HEK293 (cell line): ENCODE results near the gene ANKRD39.

ENCODE experiments used
- BCL11B ChIP-seq: fragments of 450-650 bp; formaldehyde crosslinking; IDR thresholded peaks from 2 replicates; pipeline ENCODE4 v1.5.1; 2016; ENCODE audit warnings: low read depth, missing biosample characterization, missing genetic modification characterization
- GLI4 ChIP-seq: fragments of 450-650 bp; formaldehyde crosslinking; IDR thresholded peaks from 2 replicates; pipeline ENCODE4 v1.5.1; 2016; ENCODE audit warnings: missing biosample characterization, missing genetic modification characterization
- KLF7 ChIP-seq: fragments of 450-650 bp; formaldehyde crosslinking; IDR thresholded peaks from 2 replicates; pipeline ENCODE4 v1.5.1; 2016; ENCODE audit warnings: missing biosample characterization, missing genetic modification characterization, borderline replicate concordance
- MYNN ChIP-seq: fragments of 450-650 bp; formaldehyde crosslinking; IDR thresholded peaks from 2 replicates; pipeline ENCODE4 v1.5.1; 2016; ENCODE audit warnings: missing biosample characterization, missing genetic modification characterization, borderline replicate concordance
- SALL2 ChIP-seq: fragments of 450-650 bp; formaldehyde crosslinking; IDR thresholded peaks from 2 replicates; pipeline ENCODE4 v1.5.0; 2017; ENCODE audit warnings: missing biosample characterization, mild to moderate bottlenecking, missing genetic modification characterization, borderline replicate concordance
- YY1 ChIP-seq: fragments of 450-650 bp; formaldehyde crosslinking; IDR thresholded peaks from 2 replicates; pipeline ENCODE4 v1.5.1; 2018; ENCODE audit warnings: missing biosample characterization, missing genetic modification characterization
- ZBTB20 ChIP-seq: fragments of 450-650 bp; formaldehyde crosslinking; IDR thresholded peaks from 2 replicates; pipeline ENCODE4 v1.5.1; 2016; ENCODE audit warnings: missing biosample characterization, missing genetic modification characterization
- ZNF19 ChIP-seq: fragments of 450-650 bp; formaldehyde crosslinking; IDR thresholded peaks from 2 replicates; pipeline ENCODE4; 2016; ENCODE audit warnings: missing biosample characterization, missing genetic modification characterization, low read depth
- ZNF24 ChIP-seq: fragments of 450-650 bp; formaldehyde crosslinking; IDR thresholded peaks from 2 replicates; pipeline ENCODE4 v1.5.1; 2016; ENCODE audit warnings: missing biosample characterization, missing genetic modification characterization
- ZNF416 ChIP-seq: fragments of 450-650 bp; formaldehyde crosslinking; IDR thresholded peaks from 2 replicates; pipeline ENCODE4 v1.5.1; 2016; ENCODE audit warnings: missing biosample characterization, missing genetic modification characterization
- ZNF514 ChIP-seq: fragments of 450-650 bp; formaldehyde crosslinking; IDR thresholded peaks from 2 replicates; pipeline ENCODE4 v1.5.1; 2016; ENCODE audit warnings: missing biosample characterization, missing genetic modification characterization
- ZNF529 ChIP-seq: fragments of 450-650 bp; formaldehyde crosslinking; IDR thresholded peaks from 2 replicates; pipeline ENCODE4 v1.5.1; 2017; ENCODE audit warnings: missing genetic modification characterization, missing biosample characterization; ENCODE audit not compliant: insufficient replicate concordance
- ZNF596 ChIP-seq: fragments of 450-650 bp; IDR thresholded peaks from 2 replicates; pipeline ENCODE4 v1.5.0; 2018; ENCODE audit warnings: missing biosample characterization, mild to moderate bottlenecking, missing genetic modification characterization, moderate library complexity
- ZNF747 ChIP-seq: fragments of 450-650 bp; formaldehyde crosslinking; IDR thresholded peaks from 2 replicates; pipeline ENCODE4 v1.5.1; 2016; ENCODE audit warnings: missing biosample characterization, missing genetic modification characterization
- ZNF768 ChIP-seq: fragments of 450-650 bp; formaldehyde crosslinking; IDR thresholded peaks from 2 replicates; pipeline ENCODE4 v1.5.1; 2018; ENCODE audit warnings: missing biosample characterization, mild to moderate bottlenecking, missing genetic modification characterization
- ZNF792 ChIP-seq: fragments of 450-650 bp; formaldehyde crosslinking; IDR thresholded peaks from 2 replicates; pipeline ENCODE4 v1.5.1; 2016; ENCODE audit warnings: missing biosample characterization, missing genetic modification characterization
- TF ChIP-seq, protein P1 (sequence below): fragments of 450-650 bp; formaldehyde crosslinking; IDR thresholded peaks from 2 replicates; pipeline ENCODE4 v1.5.1; 2016; ENCODE audit warnings: missing biosample characterization, missing genetic modification characterization
- TF ChIP-seq, protein P2 (sequence below): IDR thresholded peaks from 2 replicates; pipeline ENCODE4 v1.6.1; 2011; ENCODE audit warnings: mild to moderate bottlenecking, low read depth, low read length, borderline replicate concordance
- TF ChIP-seq, protein P3 (sequence below): fragments of 450-650 bp; formaldehyde crosslinking; IDR thresholded peaks from 2 replicates; pipeline ENCODE4 v1.5.1; 2016; ENCODE audit warnings: missing biosample characterization, missing genetic modification characterization
- TF ChIP-seq, protein P4 (sequence below): fragments of 450-650 bp; formaldehyde crosslinking; IDR thresholded peaks from 2 replicates; pipeline ENCODE4 v1.5.1; 2016; ENCODE audit warnings: missing biosample characterization, missing genetic modification characterization
- TF ChIP-seq, protein P5 (sequence below): fragments of 450-650 bp; formaldehyde crosslinking; IDR thresholded peaks from 2 replicates; pipeline ENCODE4 v1.5.1; 2016; ENCODE audit warnings: missing biosample characterization, missing genetic modification characterization, low read depth
- TF ChIP-seq, protein P6 (sequence below): fragments of 450-650 bp; formaldehyde crosslinking; IDR thresholded peaks from 2 replicates; pipeline ENCODE4 v1.5.1; 2016; ENCODE audit warnings: missing biosample characterization, missing genetic modification characterization
- TF ChIP-seq, protein P7 (sequence below): fragments of 450-650 bp; formaldehyde crosslinking; IDR thresholded peaks from 2 replicates; pipeline ENCODE4 v1.5.1; 2016; ENCODE audit warnings: missing biosample characterization, missing genetic modification characterization

The ANKRD39 gene

DNA sequence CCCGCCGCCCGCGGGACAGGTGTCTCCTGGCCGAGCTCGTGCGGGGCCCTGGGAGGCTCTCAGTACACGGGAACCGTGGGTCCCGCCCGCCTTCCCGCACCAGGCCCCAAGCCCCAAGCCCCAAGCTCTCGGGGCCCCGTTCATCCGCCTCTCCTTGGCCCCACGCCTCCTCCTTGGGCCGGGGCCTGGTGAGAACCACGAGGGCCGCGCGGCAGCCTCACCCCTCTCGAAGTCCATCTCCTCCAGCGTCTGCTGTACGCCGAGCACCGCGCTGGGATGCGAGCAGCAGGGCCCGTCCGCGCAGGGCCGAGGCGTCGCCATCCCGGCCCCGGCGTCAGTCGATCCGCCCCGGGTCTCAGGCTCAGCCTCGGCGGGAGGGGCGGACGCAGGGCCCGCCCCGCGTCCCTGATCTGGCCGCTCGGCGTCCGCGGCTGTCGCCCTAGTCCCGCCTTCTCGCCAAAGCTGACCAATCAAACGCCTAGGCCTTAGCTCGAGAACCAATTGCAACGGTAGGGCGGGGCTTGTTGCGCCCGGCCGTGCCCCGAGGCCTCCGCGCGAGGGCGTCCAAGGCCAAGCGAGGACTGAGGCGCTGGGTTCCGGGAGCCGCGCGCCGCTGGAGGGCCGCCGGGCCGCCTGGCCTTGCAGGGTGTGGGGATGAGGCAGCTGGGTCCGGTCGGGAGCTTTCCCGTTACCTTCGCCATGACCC is at the start of gene ANKRD39 (continued):
- TF ChIP-seq ZNF19 (no peak), ZNF596 (tag by site-specific recombination) (no peak), KLF7 (no peak), ZNF514 (tag by site-specific recombination) (no peak), ZNF529 (tag by site-specific recombination) (no peak), GLI4 (tag by site-specific recombination) (no peak), YY1 (tag by site-specific recombination) (peak; percentile 46), ZNF792 (tag by site-specific recombination) (0 out of 2 replicates have a peak, but pooled peaks have one; percentile 51), ZNF416 (tag by site-specific recombination) (no peak), ZNF747 (tag by site-specific recombination) (no peak), ZBTB20 (tag by site-specific recombination) (peak; percentile 94), SALL2 (tag by site-specific recombination) (no peak), ZNF24 (tag by site-specific recombination) (no peak), MYNN (tag by site-specific recombination) (no peak), BCL11B (tag by site-specific recombination) (no peak), ZNF768 (no peak)
- TF ChIP-seq, protein P1, sequence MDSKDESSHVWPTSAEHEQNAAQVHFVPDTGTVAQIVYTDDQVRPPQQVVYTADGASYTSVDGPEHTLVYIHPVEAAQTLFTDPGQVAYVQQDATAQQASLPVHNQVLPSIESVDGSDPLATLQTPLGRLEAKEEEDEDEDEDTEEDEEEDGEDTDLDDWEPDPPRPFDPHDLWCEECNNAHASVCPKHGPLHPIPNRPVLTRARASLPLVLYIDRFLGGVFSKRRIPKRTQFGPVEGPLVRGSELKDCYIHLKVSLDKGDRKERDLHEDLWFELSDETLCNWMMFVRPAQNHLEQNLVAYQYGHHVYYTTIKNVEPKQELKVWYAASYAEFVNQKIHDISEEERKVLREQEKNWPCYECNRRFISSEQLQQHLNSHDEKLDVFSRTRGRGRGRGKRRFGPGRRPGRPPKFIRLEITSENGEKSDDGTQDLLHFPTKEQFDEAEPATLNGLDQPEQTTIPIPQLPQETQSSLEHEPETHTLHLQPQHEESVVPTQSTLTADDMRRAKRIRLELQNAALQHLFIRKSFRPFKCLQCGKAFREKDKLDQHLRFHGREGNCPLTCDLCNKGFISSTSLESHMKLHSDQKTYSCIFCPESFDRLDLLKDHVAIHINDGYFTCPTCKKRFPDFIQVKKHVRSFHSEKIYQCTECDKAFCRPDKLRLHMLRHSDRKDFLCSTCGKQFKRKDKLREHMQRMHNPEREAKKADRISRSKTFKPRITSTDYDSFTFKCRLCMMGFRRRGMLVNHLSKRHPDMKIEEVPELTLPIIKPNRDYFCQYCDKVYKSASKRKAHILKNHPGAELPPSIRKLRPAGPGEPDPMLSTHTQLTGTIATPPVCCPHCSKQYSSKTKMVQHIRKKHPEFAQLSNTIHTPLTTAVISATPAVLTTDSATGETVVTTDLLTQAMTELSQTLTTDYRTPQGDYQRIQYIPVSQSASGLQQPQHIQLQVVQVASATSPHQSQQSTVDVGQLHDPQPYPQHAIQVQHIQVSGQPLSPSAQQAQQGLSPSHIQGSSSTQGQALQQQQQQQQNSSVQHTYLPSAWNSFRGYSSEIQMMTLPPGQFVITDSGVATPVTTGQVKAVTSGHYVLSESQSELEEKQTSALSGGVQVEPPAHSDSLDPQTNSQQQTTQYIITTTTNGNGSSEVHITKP (tag by site-specific recombination) = no peak
- TF ChIP-seq, protein P2, sequence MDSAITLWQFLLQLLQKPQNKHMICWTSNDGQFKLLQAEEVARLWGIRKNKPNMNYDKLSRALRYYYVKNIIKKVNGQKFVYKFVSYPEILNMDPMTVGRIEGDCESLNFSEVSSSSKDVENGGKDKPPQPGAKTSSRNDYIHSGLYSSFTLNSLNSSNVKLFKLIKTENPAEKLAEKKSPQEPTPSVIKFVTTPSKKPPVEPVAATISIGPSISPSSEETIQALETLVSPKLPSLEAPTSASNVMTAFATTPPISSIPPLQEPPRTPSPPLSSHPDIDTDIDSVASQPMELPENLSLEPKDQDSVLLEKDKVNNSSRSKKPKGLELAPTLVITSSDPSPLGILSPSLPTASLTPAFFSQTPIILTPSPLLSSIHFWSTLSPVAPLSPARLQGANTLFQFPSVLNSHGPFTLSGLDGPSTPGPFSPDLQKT = no peak
- TF ChIP-seq, protein P3, sequence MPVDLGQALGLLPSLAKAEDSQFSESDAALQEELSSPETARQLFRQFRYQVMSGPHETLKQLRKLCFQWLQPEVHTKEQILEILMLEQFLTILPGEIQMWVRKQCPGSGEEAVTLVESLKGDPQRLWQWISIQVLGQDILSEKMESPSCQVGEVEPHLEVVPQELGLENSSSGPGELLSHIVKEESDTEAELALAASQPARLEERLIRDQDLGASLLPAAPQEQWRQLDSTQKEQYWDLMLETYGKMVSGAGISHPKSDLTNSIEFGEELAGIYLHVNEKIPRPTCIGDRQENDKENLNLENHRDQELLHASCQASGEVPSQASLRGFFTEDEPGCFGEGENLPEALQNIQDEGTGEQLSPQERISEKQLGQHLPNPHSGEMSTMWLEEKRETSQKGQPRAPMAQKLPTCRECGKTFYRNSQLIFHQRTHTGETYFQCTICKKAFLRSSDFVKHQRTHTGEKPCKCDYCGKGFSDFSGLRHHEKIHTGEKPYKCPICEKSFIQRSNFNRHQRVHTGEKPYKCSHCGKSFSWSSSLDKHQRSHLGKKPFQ = peak; percentile 38; the same call in 1 of the 2 replicates
- TF ChIP-seq, protein P4, sequence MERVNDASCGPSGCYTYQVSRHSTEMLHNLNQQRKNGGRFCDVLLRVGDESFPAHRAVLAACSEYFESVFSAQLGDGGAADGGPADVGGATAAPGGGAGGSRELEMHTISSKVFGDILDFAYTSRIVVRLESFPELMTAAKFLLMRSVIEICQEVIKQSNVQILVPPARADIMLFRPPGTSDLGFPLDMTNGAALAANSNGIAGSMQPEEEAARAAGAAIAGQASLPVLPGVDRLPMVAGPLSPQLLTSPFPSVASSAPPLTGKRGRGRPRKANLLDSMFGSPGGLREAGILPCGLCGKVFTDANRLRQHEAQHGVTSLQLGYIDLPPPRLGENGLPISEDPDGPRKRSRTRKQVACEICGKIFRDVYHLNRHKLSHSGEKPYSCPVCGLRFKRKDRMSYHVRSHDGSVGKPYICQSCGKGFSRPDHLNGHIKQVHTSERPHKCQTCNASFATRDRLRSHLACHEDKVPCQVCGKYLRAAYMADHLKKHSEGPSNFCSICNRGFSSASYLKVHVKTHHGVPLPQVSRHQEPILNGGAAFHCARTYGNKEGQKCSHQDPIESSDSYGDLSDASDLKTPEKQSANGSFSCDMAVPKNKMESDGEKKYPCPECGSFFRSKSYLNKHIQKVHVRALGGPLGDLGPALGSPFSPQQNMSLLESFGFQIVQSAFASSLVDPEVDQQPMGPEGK (tag by site-specific recombination) = 0 out of 2 replicates have a peak, but pooled peaks have one; percentile 12
- TF ChIP-seq, protein P5, sequence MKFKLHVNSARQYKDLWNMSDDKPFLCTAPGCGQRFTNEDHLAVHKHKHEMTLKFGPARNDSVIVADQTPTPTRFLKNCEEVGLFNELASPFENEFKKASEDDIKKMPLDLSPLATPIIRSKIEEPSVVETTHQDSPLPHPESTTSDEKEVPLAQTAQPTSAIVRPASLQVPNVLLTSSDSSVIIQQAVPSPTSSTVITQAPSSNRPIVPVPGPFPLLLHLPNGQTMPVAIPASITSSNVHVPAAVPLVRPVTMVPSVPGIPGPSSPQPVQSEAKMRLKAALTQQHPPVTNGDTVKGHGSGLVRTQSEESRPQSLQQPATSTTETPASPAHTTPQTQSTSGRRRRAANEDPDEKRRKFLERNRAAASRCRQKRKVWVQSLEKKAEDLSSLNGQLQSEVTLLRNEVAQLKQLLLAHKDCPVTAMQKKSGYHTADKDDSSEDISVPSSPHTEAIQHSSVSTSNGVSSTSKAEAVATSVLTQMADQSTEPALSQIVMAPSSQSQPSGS = no peak
- TF ChIP-seq, protein P6, sequence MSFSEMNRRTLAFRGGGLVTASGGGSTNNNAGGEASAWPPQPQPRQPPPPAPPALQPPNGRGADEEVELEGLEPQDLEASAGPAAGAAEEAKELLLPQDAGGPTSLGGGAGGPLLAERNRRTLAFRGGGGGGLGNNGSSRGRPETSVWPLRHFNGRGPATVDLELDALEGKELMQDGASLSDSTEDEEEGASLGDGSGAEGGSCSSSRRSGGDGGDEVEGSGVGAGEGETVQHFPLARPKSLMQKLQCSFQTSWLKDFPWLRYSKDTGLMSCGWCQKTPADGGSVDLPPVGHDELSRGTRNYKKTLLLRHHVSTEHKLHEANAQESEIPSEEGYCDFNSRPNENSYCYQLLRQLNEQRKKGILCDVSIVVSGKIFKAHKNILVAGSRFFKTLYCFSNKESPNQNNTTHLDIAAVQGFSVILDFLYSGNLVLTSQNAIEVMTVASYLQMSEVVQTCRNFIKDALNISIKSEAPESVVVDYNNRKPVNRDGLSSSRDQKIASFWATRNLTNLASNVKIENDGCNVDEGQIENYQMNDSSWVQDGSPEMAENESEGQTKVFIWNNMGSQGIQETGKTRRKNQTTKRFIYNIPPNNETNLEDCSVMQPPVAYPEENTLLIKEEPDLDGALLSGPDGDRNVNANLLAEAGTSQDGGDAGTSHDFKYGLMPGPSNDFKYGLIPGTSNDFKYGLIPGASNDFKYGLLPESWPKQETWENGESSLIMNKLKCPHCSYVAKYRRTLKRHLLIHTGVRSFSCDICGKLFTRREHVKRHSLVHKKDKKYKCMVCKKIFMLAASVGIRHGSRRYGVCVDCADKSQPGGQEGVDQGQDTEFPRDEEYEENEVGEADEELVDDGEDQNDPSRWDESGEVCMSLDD = no peak
- TF ChIP-seq, protein P7, sequence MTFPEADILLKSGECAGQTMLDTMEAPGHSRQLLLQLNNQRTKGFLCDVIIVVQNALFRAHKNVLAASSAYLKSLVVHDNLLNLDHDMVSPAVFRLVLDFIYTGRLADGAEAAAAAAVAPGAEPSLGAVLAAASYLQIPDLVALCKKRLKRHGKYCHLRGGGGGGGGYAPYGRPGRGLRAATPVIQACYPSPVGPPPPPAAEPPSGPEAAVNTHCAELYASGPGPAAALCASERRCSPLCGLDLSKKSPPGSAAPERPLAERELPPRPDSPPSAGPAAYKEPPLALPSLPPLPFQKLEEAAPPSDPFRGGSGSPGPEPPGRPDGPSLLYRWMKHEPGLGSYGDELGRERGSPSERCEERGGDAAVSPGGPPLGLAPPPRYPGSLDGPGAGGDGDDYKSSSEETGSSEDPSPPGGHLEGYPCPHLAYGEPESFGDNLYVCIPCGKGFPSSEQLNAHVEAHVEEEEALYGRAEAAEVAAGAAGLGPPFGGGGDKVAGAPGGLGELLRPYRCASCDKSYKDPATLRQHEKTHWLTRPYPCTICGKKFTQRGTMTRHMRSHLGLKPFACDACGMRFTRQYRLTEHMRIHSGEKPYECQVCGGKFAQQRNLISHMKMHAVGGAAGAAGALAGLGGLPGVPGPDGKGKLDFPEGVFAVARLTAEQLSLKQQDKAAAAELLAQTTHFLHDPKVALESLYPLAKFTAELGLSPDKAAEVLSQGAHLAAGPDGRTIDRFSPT (tag by site-specific recombination) = no peak
